T47D (cell line): ENCODE measurements around the gene COL4A2.
"Not testable (repeated sequence)": the region's sequence is repeated elsewhere in the genome, so short reads cannot be mapped to it uniquely, and the experiment has no call there.

Source experiments
- DNase-seq, 2 experiments: peaks; one replicate each; pipeline versions ENCODE4 v3.0.0 to v3.0.0-alpha.2; 2011 to 2012; ENCODE audit warnings: low read depth in 1 of 2, low spot score in 1 of 2
- JUND ChIP-seq: IDR thresholded peaks from 2 replicates; pipeline ENCODE4 v1.6.1; 2012; ENCODE audit warnings: low read depth
- in situ Hi-C: cut with HindIII; loops from 2 replicates; pipeline ENCODE4 v1.10.0; 2016; ENCODE audit warnings: low sequenced_read_pairs, low pct_unique_long_range_greater_than_20kb

The COL4A2 gene

GRCh38 chr13:110317093-110317492 lies 10.0 kb downstream of the COL4A2 start:
- no peak for TF ChIP-seq JUND

GRCh38 chr13:110317496-110318195 lies 10.6 kb downstream of the COL4A2 start:
- DNase-seq = no peak
- in situ Hi-C loops = no loop called here
- no peak for TF ChIP-seq JUND

More at GRCh38 chr13:110317093-110317492, 10.0 kb downstream of the COL4A2 start:
- in situ Hi-C loops = no loop called here
- DNase-seq = no peak

- DNase-seq = no peak
- no peak for TF ChIP-seq JUND
- in situ Hi-C loops = no loop called here
Measured at GRCh38 chr13:110318920-110319319, 11.8 kb downstream of the COL4A2 start.

- no peak for DNase-seq
- TF ChIP-seq JUND = no peak
- in situ Hi-C loops = no loop called here
Measured at GRCh38 chr13:110319397-110319773, 12.3 kb downstream of the COL4A2 start.

GRCh38 chr13:110319774-110320509 lies 12.9 kb downstream of the COL4A2 start:
- TF ChIP-seq JUND = no peak
- in situ Hi-C loops = no loop called here
- DNase-seq = no peak

GRCh38 chr13:110320645-110321044 lies 13.6 kb downstream of the COL4A2 start:
- in situ Hi-C loops = no loop called here
- TF ChIP-seq JUND = no peak
- DNase-seq = no peak

GRCh38 chr13:110321573-110321972 lies 14.5 kb downstream of the COL4A2 start:
- in situ Hi-C loops, DNase-seq: not testable (repeated sequence)

GRCh38 chr13:110322126-110322827 lies 15.2 kb downstream of the COL4A2 start:
- DNase-seq = no peak
- in situ Hi-C loops = no loop called here
- TF ChIP-seq JUND = no peak

GRCh38 chr13:110322828-110323171 lies 15.7 kb downstream of the COL4A2 start:
- no peak for DNase-seq
- in situ Hi-C loops = no loop called here
- TF ChIP-seq JUND = no peak

- no peak for DNase-seq
- TF ChIP-seq JUND = no peak
- in situ Hi-C loops = no loop called here
Measured at GRCh38 chr13:110323172-110323891, 16.2 kb downstream of the COL4A2 start.

- no peak for DNase-seq
- in situ Hi-C loops = no loop called here
- no peak for TF ChIP-seq JUND
Measured at GRCh38 chr13:110324026-110324749, 17.1 kb downstream of the COL4A2 start.

- TF ChIP-seq JUND = no peak
- in situ Hi-C loops = no loop called here
- no peak for DNase-seq
Measured at GRCh38 chr13:110326263-110326904, 19.3 kb downstream of the COL4A2 start.
